Neuronal stem cell (in vitro differentiated cells): ENCODE results near the gene CBX4.

Source experiments
- DNase-seq: peaks from one replicate; pipeline ENCODE4 v3.0.0-alpha.2; 2013; ENCODE audit warnings: low spot score
- H2AFZ ChIP-seq: one replicate; pipeline ENCODE4 v1.6.1; 2013; ENCODE audit warnings: mild to moderate bottlenecking, low read length, inconsistent platforms
- H2AK5ac ChIP-seq: 2 replicates; pipeline ENCODE4 v1.6.1; 2013; ENCODE audit warnings: low read depth, mild to moderate bottlenecking, inconsistent platforms, low read length, moderate library complexity, mixed read lengths
- H2BK120ac ChIP-seq: 2 replicates; pipeline ENCODE4 v1.6.1; 2013; ENCODE audit warnings: low read depth, mild to moderate bottlenecking, inconsistent platforms, low read length, moderate library complexity, mixed read lengths
- H2BK12ac ChIP-seq: one replicate; pipeline ENCODE4 v1.6.1; 2013; ENCODE audit warnings: low read length, inconsistent platforms
- H2BK15ac ChIP-seq: 2 replicates; pipeline ENCODE4 v1.6.1; 2013; ENCODE audit warnings: mild to moderate bottlenecking, low read length, inconsistent platforms, mixed read lengths
- H2BK5ac ChIP-seq: one replicate; pipeline ENCODE4 v1.6.1; 2013; ENCODE audit warnings: inconsistent platforms, mild to moderate bottlenecking, low read length, moderate library complexity
- H3K14ac ChIP-seq: one replicate; pipeline ENCODE4 v1.6.1; 2013; ENCODE audit warnings: low read length, inconsistent platforms
- H3K18ac ChIP-seq: 2 replicates; pipeline ENCODE4 v1.6.1; 2013; ENCODE audit warnings: low read length, inconsistent platforms
- H3K23ac ChIP-seq: 2 replicates; pipeline ENCODE4 v1.6.1; 2013; ENCODE audit warnings: low read depth, mild to moderate bottlenecking, mixed read lengths, low read length, inconsistent platforms; ENCODE audit not compliant: poor library complexity
- H3K27ac ChIP-seq: replicated peaks from 3 replicates; pipeline ENCODE4 v1.5.1; 2013; ENCODE audit warnings: low read length, inconsistent platforms
- H3K27me3 ChIP-seq, 3 experiments: 2 replicates each; pipeline ENCODE4 v1.6.1; 2013; ENCODE audit warnings: low read length in 3 of 3, mild to moderate bottlenecking in 2 of 3, inconsistent platforms in 1 of 3, low read depth in 1 of 3, mixed read lengths in 1 of 3, moderate library complexity in 1 of 3; ENCODE audit not compliant: control insufficient read depth in 3 of 3, insufficient read depth in 3 of 3
- H3K36me3 ChIP-seq, 2 donors: replicated peaks in 1 of 2; 2 replicates each; pipeline ENCODE4 v1.6.1; 2013; ENCODE audit warnings: low read length in 2 of 2; ENCODE audit not compliant: control insufficient read depth in 2 of 2, insufficient read depth in 2 of 2
- H3K4ac ChIP-seq: 2 replicates; pipeline ENCODE4 v1.6.1; 2013; ENCODE audit warnings: inconsistent platforms, mild to moderate bottlenecking, low read length, moderate library complexity
- H3K4me1 ChIP-seq, 2 donors: 1 replicate in 1 of 2; 2 replicates in 1 of 2; pipeline ENCODE4 v1.6.1; 2013; ENCODE audit warnings: low read length in 2 of 2, low read depth in 1 of 2; ENCODE audit not compliant: control insufficient read depth in 2 of 2, insufficient read depth in 1 of 2
- H3K4me2 ChIP-seq: one replicate; pipeline ENCODE4 v1.6.1; 2013; ENCODE audit warnings: mild to moderate bottlenecking, low read length, inconsistent platforms; ENCODE audit not compliant: insufficient read depth, poor library complexity, severe bottlenecking
- H3K4me3 ChIP-seq, 2 donors: 2 replicates each; pipeline ENCODE4 v1.5.1; 2013; ENCODE audit warnings: low read length in 2 of 2, mild to moderate bottlenecking in 2 of 2, inconsistent platforms in 1 of 2, moderate library complexity in 1 of 2
- H3K79me1 ChIP-seq: one replicate; pipeline ENCODE4 v1.6.1; 2013; ENCODE audit warnings: low read depth, mild to moderate bottlenecking, inconsistent platforms, low read length, moderate library complexity
- H3K9ac ChIP-seq: one replicate; pipeline ENCODE4 v1.6.1; 2013; ENCODE audit warnings: mild to moderate bottlenecking, low read depth, low read length, inconsistent platforms; ENCODE audit not compliant: poor library complexity
- H3K9me3 ChIP-seq, 2 donors: replicated peaks in 1 of 2; 2 replicates each; pipeline versions ENCODE3 to v1.6.1; 2013; ENCODE audit warnings: low read length in 2 of 2, mild to moderate bottlenecking in 2 of 2, inconsistent platforms in 1 of 2, low read depth in 1 of 2, mixed read lengths in 1 of 2, moderate library complexity in 1 of 2; ENCODE audit not compliant: control insufficient read depth in 2 of 2, insufficient read depth in 1 of 2
- H4K8ac ChIP-seq: one replicate; pipeline ENCODE4 v1.6.1; 2013; ENCODE audit warnings: low read depth, mild to moderate bottlenecking, inconsistent platforms, low read length, moderate library complexity
- H4K91ac ChIP-seq: one replicate; pipeline ENCODE4 v1.6.1; 2013; ENCODE audit warnings: low read length, low read depth, mild to moderate bottlenecking, inconsistent platforms; ENCODE audit not compliant: poor library complexity
- WGBS, 2 donors: extraction: QIAGEN DNeasy Blood & Tissue Kit; methylation state at CpG; one replicate each; pipeline ENCODE4 v1.1.7; 2013; ENCODE audit warnings: missing lambda C conversion rate in 2 of 2, mixed read lengths in 1 of 2; ENCODE audit not compliant: insufficient read length in 2 of 2, insufficient replicate concordance in 1 of 2; ENCODE audit errors: extremely low coverage in 2 of 2; 5-methylcytosine and 5-hydroxymethylcytosine counted together

Gene CBX4

DNA sequence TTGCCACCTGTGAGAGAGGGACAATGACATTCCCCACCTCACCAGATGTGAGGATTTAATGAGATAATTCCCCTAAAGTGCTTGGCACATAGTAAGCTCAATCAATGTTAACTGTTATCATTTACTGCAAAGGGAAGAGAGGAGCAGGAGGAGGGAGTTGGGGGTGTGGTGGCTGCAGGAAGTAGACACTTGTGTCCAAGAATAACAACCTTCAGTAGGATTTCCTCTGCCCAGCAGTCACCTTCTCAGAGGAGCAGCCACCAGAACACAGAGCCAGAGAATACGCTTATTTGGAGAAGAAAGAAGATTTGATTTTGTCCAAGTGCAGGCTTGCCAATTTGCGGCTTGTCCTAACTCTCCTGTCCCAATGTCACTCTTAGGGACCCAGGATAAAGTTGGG is 10.2 kb downstream of the CBX4 start:
- H3K36me3 ChIP-seq = peaks cover 0 to 12% of the 10 kb centered on the region in 2 donors
- H2AFZ ChIP-seq = peak overlapping the region; percentile 75
- H3K23ac ChIP-seq = no peak overlapping the region
- H2AK5ac ChIP-seq = no peak overlapping the region
- H3K18ac ChIP-seq = no peak overlapping the region
- H3K27ac ChIP-seq = no peak overlapping the region
- H3K4me2 ChIP-seq = no peak overlapping the region
- H4K91ac ChIP-seq = no peak overlapping the region
- H2BK12ac ChIP-seq = no peak overlapping the region
- H3K79me1 ChIP-seq = peaks cover 2% of the 10 kb centered on the region
- no peak overlapping the region for H3K9ac ChIP-seq
- peaks cover 20 to 33% of the 10 kb centered on the region in 2 donors for H3K4me1 ChIP-seq
- H2BK120ac ChIP-seq = no peak overlapping the region
- no peak overlapping the region for H4K8ac ChIP-seq
- no peak overlapping the region for H2BK5ac ChIP-seq
- H3K27me3 ChIP-seq = peaks cover 0 to 11% (median 5%) of the 10 kb centered on the region in 3 experiments
- no peak overlapping the region for H3K14ac ChIP-seq
- WGBS, 2 donors = no CpG with 5 or more reads among the region's 2 CpGs
- no peak overlapping the region for H2BK15ac ChIP-seq
- DNase-seq = no peak
- no peak overlapping the region for H3K4me3 ChIP-seq
- H3K9me3 ChIP-seq = peaks cover 0 to 2% of the 10 kb centered on the region in 2 donors
- H3K4ac ChIP-seq = no peak overlapping the region

DNA sequence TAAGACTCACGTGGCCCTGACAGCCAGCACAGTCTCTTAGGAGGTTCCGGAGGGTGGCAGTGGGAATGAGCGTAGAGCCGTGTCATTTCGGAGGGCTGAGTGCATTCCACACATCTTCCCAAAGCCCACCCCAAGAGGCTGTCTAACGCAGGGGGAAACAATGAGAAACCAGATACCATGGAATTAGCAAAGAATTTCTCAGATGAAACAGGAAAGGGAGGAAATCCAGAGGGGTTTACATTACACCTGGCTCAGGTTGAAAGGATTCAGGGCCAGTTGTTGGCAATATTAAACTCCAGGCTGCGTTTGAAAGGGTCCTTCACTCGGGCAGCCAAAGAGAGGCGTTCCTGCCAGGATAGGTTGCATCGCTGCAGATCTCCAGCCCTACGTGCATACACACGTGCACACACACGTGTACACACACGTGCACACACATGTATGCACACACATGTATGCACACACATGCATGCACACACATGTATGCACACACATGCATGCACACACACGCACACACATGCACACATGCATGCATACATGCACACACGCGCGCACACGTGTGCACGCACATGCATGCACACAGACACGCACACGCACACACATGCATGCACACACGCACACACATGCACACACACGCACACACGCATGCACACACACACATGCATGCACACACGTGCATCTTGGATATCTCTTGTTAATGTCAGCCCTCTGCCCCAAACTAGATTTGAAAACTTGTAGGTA is 12.2 kb downstream of the CBX4 start:
- peaks cover 0 to under 1% (median 0%) of the 10 kb centered on the region in 3 experiments for H3K27me3 ChIP-seq
- peak overlapping the region; percentile 83 for H3K23ac ChIP-seq

DNA sequence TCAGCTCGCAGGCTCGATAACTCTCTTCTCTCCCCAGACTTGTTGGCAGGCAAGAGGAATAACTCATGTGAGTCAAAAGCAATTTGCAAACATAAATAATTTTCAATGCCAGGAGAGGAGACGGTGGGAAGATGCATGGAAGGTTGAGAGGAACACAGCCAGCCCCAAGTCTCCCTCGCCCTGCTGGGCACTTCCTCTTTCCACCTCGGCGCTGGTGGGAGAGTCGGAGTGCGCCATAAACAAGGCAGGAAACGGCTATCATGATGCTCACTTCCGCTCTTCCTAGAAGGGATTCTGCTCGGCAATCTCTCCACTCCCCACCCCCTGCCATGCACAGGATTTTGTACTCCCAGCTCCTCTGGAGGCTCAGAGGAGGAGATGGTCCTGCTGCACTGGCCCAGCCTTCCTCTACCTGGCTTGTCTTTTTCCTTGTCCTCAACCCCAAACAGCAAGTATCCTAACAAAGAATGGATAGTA is 13.0 kb downstream of the CBX4 start:
- H2AFZ ChIP-seq = no peak overlapping the region
- peaks cover 0 to 2% of the 10 kb centered on the region in 2 donors for H3K9me3 ChIP-seq
- H3K9ac ChIP-seq = no peak overlapping the region
- no peak overlapping the region for H4K8ac ChIP-seq
- no peak overlapping the region for H2BK120ac ChIP-seq
- H3K18ac ChIP-seq = peak overlapping the region; percentile 33
- H4K91ac ChIP-seq = no peak overlapping the region
- no peak overlapping the region for H3K4ac ChIP-seq
- H2AK5ac ChIP-seq = no peak overlapping the region
- no peak overlapping the region for H3K4me2 ChIP-seq
- WGBS, 2 donors = no CpG with 5 or more reads among the region's 11 CpGs
- H3K79me1 ChIP-seq = peaks cover 2% of the 10 kb centered on the region
- H2BK5ac ChIP-seq = no peak overlapping the region
- peaks cover 0 to 2% (median 0%) of the 10 kb centered on the region in 3 experiments for H3K27me3 ChIP-seq
- no peaks in the 10 kb centered on the region for H3K36me3 ChIP-seq
- no peak overlapping the region for H3K14ac ChIP-seq
- H2BK15ac ChIP-seq = peak overlapping the region; percentile 2
- no peak for DNase-seq
- H3K4me3 ChIP-seq = no peak overlapping the region
- no peak overlapping the region for H3K23ac ChIP-seq
- peaks cover 10 to 25% of the 10 kb centered on the region in 2 donors for H3K4me1 ChIP-seq
- no peak overlapping the region for H3K27ac ChIP-seq
- no peak overlapping the region for H2BK12ac ChIP-seq

More for the DNA sequence above, 12.2 kb downstream of the CBX4 start:
- DNase-seq = no peak
- Histone ChIP-seq H3K4ac (no peak overlapping the region), H2BK15ac (no peak overlapping the region), H2AFZ (no peak overlapping the region), H3K9me3 (peaks cover 0 to 2% of the 10 kb centered on the region in 2 donors), H3K79me1 (peaks cover 2% of the 10 kb centered on the region), H4K8ac (no peak overlapping the region), H2BK5ac (no peak overlapping the region), H2BK12ac (peak overlapping the region; percentile 25), H3K36me3 (no peaks in the 10 kb centered on the region), H3K14ac (peak overlapping the region; percentile 63), H3K4me3 (peak overlapping the region in 1 of 2 donors; percentile 63), H4K91ac (peak overlapping the region; percentile 13), H3K27ac (no peak overlapping the region), H3K18ac (peak overlapping the region; percentile 11), H3K4me1 (peaks cover 14 to 31% of the 10 kb centered on the region in 2 donors), H2BK120ac (no peak overlapping the region), H2AK5ac (no peak overlapping the region), H3K9ac (peak overlapping the region; percentile 47), H3K4me2 (no peak overlapping the region)
- WGBS, 2 donors = no CpG with 5 or more reads among the region's 26 CpGs

DNA sequence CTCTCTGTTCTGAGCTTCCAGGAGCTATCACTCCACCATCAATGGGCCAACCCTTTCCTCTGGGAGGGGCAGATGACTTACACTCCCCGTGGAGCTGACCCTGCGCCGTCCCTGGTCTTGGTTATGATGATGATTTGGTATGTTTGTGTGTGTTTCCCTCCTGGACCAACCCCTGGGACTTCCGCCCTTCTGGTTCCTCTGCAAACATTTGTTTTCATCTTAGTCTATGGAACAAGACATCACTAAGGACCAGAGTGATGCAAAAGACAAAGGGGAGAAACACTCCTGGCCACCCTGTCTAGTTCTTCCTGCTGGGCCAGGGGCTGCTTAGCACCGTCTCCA is 13.7 kb downstream of the CBX4 start:
- no peak overlapping the region for H2BK120ac ChIP-seq
- H3K23ac ChIP-seq = no peak overlapping the region
- H3K4me2 ChIP-seq = no peak overlapping the region
- no peak overlapping the region for H3K14ac ChIP-seq
- no peak overlapping the region for H3K9ac ChIP-seq
- no peak overlapping the region for H4K8ac ChIP-seq
- no peak overlapping the region for H2AK5ac ChIP-seq
- H3K4me1 ChIP-seq = peaks cover 8 to 19% of the 10 kb centered on the region in 2 donors
- no peak overlapping the region for H2AFZ ChIP-seq
- peak overlapping the region; percentile 2 for H2BK15ac ChIP-seq
- H3K79me1 ChIP-seq = peaks cover 2% of the 10 kb centered on the region
- DNase-seq = no peak
- H4K91ac ChIP-seq = no peak overlapping the region
- H3K4me3 ChIP-seq = no peak overlapping the region
- H3K27me3 ChIP-seq = peaks cover 0 to 4% (median 0%) of the 10 kb centered on the region in 3 experiments
- no peaks in the 10 kb centered on the region for H3K36me3 ChIP-seq
- H2BK12ac ChIP-seq = no peak overlapping the region
- H2BK5ac ChIP-seq = no peak overlapping the region
- no CpG with 5 or more reads among the region's 5 CpGs for WGBS, 2 donors
- no peak overlapping the region for H3K4ac ChIP-seq
- peaks cover 0 to 2% of the 10 kb centered on the region in 2 donors for H3K9me3 ChIP-seq
- H3K27ac ChIP-seq = no peak overlapping the region
- H3K18ac ChIP-seq = no peak overlapping the region
